GM19193 (cell line): Measurements from ENCODE around the gene RER1.

Source experiments
- POLR2A ChIP-seq: IDR thresholded peaks from 4 replicates; pipeline ENCODE4 v1.6.1; 2011; ENCODE audit not compliant: insufficient read depth, insufficient read length; ENCODE audit errors: extremely low read depth

Gene RER1

DNA sequence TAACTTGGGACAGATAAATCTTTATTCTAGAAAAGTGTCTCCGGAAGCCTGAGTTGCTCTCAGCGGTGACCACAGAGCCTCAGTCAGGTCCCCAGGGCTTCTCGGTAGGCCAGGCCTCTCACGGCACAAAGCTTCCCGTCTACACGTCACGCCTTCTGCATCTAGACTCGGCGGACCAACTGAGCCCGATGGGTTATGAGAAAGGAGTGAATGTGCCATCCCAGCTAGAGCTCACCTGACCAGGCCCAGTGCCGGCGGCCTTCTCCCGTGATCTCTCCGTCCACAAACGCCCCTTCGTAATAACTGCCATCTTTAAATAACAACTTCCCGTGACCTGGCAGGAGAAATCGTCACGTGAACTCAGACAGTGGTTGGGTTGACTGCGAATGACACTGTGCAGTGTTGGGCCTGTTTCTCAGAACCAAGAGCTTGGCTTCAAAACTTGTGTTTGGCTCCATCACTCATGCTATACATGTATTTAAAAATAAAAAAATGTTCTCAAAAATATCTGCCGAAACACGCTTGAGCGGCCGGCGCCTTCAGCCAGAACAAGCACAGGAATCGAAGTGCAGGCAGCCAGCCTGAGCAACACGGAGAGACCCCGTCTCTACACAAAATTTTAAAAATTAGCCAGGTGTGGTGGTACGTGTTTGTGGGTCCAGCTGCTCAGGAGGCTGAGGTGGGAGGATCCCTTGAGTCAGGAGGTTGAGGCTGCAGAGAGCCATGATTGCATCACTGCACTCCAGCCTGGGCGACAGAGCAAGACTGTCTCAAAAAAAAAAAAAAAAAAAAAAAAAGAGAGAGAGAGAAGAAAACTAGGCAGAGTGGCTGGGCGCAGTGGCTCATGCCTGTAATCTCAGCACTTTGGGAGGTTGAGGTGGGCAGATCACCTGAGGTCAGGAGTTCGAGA lies 3.4 kb upstream of the RER1 start:
- peak; percentile 34 for TF ChIP-seq POLR2A

DNA sequence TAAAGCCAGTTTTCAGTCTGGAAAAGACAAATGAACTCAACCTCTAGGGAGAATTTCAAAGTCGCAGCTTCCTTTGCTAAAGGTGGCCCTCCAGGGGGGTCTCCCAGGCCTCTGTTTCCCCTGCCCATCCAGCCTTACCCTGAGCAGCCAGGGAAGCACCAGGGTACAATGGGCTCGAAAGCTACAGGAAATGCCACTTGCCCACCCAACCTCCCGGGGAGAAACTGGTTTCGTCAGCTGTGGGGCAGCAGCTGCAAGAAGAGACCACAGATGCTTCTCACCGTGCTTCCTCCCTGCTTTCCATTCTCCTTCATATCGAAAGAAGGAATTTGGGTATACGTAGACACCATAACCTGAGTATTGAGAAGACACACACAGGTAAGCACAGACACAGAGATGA lies 2.0 kb upstream of the RER1 start:
- TF ChIP-seq POLR2A: no peak

DNA sequence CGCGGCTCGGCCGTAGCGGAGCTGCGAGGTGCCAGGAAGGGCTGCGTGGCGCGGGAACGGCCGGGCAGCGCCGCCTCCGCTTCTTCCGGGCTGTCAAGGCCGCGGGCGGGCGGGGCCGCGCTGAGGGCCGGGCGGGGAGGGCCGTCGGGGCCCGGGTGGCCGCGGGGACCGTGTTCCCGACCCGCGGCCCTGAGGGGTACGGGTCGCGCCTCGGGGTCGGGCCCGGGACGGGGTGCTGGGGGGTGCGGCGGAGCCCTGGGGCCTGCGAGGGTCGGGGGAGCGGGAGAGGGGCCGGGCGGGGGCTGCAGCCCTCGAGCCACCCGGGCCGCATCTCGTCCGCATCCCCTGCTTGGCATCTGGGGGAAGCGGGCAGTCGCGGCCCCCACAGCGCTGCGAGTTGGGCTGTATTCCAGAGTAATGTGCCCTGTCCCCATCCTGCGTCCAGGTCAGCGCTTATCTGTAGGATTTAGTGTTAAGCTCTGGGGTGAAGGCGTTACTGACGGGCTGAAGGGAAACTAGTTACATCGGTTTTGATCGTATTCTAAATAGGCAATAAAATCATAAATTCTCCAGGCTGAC lies 379 bp downstream of the RER1 start:
- TF ChIP-seq POLR2A: no peak

DNA sequence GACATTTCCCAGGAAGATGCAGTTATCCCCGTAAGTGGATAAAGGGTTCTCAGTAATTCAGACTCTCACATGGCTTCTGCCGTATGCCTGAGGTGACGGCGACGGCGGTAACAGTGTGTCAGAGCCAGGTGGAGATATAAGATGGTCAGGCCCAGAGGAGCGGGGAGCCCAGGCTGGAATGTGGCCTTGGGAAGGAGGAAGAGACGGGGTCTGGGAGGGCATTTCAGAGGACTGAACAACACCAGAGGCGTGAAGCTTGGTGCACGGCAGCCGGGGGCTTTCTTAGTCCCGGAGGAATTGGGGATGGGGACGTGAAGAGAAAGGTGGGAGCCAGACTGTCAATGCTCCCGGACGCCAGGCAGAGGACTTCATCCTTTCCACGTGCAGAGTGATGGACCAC lies 1.0 kb downstream of the RER1 start:
- no peak for TF ChIP-seq POLR2A

DNA sequence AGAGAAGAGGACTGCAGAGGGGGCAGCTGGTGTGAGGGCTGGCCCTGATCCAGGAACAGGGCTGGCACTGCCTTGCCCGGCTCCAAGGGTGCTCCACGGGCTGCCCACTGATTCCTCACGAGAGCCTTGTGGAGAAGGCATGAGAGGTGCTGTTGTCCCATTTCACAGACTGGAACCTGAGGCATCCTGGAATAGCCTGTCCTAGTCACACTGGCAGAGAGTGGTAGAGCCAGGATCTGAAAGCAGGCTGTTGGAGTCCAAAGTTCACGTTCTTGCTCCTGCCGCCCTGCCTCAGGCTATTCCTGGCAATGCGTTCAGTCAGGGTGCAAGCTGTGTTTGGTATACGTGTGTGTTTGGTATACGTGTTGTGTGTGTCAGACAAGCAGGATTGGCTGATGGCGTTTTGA lies 1.8 kb downstream of the RER1 start:
- no peak for TF ChIP-seq POLR2A

DNA sequence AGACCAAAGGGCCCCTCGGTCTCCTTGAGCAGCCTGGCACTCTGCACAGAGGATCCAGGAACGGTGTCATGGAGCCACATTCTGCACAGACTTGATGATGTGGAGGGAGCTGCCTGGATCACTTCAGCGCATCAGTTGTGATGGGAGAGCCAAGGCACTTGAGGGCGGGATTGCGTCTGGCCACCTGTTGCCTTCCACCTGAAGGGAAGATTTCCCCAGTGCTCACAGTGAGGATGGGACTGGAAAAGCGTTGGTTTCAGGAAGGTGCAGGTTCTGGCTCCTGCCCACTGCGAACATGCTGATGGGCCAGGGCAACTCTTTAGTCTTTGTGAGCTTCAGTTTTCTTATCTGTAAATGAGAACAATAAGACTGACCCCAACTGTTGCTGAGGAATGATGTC lies 2.6 kb downstream of the RER1 start:
- TF ChIP-seq POLR2A: no peak

DNA sequence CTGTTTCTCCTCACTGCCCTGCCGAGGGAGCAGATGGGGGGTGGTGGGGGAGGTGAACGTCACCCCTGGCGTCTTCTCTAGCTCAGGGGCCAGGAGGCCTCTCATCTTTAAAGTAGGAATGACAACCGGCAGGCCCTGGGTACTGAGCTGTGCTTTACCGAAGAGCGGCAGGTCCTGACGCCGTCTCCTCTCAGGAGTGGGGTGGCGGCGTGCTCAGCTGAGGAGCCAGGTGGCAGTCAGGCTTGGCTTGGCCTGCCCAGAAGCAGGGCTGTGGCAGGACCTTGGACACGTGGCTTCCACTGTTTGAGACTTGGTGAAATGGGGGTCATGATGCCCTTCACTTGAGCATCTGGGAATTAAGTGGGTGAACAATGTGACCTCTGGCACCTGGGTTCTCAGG lies 3.1 kb downstream of the RER1 start:
- TF ChIP-seq POLR2A: no peak

DNA sequence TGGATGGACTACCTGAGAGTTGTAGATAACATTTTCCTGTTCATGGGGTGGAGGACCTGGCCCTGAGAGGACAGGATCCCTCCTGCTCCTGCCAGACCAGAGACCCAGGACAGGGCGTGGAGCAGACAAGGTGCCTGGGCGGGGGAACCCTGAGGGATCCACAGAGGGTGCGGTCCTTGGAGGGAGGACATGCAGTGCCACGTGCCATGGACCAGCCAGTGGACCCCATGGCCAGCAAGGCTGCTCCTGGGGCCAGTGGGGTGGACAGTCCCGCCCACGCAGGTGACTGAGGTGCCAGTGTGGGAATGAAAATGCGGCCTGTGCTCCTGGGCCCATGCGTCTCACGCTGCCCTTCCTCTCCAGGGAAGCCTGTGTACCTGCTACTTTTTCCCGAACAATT lies 3.6 kb downstream of the RER1 start:
- peak; percentile 2 for TF ChIP-seq POLR2A

DNA sequence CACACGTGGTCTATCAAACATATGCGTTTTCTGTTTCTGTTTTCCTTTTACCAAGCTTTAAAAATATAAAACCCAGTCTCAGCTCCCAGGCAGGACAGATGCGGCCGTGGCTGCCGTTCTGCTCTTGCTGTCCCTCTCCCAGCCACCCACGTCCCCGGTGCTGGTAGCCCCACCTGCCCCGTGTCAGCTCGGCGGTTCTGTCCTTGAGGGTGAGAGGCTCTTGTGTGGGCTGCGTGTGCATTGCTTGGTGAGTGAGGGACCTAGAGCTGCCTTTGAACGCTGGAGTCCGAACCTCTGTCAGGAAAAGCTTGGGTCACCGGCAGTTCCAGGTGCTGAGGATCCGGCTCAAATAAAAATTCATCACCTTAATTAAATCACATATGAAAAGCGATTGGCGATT lies 4.4 kb downstream of the RER1 start:
- no peak for TF ChIP-seq POLR2A

DNA sequence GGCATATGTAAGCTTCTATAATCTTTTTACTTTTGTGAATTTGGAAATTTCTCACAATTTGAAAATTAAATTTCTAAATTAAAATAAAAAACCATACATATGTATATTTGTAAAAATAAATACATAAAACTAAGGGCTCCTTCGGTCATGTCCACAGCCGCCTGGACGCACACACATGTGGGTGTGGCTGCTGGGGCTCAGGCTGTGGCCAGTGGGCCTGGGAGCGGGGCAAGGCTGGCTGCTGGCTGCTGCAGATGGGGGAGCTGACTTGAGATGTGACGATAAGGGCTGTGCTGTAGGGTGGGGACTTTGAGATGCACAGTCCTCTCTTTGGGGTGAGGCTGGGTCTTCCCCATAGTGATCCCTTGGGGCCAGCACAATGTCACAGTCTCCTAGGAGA lies 4.8 kb downstream of the RER1 start:
- no peak for TF ChIP-seq POLR2A

DNA sequence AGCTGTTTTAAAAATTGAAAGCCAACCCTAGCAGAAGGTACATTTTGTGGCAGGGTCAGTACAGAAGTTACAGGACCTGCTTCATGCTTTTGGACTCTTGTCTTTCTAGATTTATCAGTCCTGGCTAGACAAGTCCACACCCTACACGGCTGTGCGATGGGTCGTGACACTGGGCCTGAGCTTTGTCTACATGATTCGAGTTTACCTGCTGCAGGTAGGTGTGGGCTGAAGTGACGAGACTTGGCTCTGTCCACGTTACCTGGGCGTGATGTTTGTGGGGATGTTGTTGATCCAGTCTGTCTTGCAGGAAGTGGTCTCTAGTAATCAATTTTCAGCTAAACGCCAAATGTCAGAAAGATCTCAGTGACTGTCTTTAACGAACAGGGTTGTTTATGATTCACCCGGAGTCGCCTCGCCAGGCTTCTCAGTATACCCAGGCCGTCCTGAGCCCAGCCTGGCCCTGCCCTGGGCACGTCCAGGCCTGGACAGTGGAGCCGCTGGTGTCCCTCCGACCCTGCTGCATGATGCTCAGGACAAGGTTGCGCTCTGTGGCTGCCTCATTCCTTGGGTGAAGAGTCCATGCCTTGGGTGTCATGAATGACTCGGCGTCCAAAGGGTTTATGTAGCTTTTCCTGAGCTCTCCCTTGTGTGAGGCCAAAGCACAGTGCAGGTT lies 5.5 kb downstream of the RER1 start:
- TF ChIP-seq POLR2A: no peak

DNA sequence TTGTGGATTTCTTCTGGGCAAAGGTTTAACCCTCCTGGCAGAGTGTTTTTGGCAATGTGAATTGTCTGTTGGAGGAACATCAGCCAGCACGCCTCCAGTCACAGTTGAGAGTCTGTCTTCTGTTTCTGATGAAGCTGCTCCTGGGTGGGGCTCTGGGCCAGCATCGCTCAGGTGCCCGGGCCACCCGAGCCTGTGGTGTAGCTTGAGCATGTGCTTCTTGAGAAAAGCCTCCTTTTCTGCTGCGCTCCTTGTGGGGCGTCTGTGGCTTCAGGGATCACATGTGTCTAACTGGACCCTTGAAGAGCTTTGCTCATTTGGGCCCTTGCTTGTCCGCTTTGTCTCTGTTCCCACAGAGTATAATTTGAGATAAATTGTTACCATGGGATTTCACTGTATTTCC lies 7.2 kb downstream of the RER1 start:
- TF ChIP-seq POLR2A: no peak

DNA sequence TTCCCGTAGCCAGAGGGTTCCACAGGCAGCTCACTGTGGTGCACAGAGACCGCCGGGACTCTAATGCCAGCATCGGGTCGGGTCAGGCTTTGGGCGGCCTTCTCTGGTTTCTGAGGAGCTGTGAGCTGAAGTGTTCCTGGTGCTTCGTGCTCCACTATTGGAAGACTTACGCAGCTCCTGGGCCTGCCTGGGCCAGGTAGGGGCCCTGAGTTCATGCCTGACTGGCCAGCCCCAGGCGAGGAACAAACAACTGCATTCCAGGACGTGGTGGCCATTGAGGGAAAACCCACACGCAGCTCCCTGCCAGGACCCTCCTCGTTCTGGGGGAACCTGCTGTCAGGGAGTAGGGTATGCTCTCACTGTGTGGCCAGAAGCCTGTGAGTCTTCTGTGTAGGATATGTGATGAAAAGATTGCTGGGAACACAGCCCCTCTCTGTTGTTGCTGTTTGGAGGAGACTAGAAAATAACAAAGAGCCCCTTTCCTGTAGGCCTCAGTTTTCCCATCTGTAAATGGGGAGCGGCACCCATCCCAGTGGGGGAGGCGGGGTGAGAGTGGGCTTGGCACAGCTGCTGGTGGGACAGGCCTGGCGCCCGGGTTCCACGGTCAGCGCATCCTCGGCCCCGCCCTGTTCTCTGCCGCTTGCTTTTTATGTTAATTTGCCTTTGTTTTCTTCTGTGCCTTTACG lies 8.4 kb downstream of the RER1 start:
- TF ChIP-seq POLR2A: no peak

DNA sequence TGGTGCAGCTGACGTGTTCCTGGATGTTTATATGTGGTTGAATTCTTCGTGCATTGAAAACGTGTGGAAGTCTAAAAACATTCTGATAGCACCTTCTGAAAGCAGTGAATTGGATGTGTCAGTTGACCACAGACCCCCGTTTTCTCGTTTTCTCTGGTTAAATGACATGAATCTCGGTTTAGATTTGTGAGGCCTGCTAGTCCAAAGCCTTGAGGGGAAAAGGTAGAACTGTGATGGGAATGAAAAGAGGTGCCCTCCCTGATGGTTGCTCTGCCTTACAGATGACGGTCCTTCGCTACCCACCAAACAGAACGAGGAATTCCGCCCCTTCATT lies 8.9 kb downstream of the RER1 start:
- TF ChIP-seq POLR2A: no peak

DNA sequence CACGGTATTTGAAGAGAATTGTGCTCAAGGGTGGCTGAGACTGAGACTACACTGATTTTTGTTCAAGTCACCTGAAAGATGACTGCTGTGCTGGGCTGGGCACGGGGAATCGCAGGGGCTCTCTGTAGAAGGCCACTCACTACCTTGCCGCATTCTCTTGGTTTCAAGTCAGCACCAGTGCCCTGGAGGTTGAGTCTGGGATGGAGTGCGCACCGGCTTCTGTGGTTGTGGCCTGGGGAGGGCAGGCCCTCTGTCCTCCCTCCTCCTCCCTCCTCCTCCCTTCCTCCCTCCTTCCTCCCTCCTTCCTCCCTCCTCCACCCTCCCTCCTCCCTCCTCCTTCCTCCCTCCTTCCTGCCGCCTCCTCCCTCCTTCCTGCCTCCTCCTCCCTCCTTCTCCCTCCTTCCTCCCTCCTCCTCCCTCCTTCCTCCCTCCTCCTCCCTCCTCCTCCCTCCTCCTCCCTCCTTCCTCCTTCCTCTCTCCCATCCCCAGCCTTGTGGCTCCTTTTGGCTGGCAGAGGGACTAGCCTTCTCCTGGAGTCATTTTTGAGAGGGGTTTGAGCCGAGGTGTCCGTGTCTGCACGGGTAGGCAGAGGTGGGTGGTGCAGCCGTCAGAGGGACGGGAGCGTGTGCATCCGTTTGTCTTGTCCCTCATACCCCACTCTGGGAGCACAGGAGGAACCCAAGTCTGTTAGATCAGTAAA lies 9.5 kb downstream of the RER1 start:
- TF ChIP-seq POLR2A: no peak
